ENCODE measurements around the gene XRCC1. TPM values are rescaled to one million over a fixed set of nuclear protein-coding genes. Genes with fewer than 3 reads are reported as not detected.

The XRCC1 gene
- total and polyA plus RNA-seq, 2 of the 4 experiments (the other 2 are of a cell fraction), result 12.5 to 21.3 TPM

DNA sequence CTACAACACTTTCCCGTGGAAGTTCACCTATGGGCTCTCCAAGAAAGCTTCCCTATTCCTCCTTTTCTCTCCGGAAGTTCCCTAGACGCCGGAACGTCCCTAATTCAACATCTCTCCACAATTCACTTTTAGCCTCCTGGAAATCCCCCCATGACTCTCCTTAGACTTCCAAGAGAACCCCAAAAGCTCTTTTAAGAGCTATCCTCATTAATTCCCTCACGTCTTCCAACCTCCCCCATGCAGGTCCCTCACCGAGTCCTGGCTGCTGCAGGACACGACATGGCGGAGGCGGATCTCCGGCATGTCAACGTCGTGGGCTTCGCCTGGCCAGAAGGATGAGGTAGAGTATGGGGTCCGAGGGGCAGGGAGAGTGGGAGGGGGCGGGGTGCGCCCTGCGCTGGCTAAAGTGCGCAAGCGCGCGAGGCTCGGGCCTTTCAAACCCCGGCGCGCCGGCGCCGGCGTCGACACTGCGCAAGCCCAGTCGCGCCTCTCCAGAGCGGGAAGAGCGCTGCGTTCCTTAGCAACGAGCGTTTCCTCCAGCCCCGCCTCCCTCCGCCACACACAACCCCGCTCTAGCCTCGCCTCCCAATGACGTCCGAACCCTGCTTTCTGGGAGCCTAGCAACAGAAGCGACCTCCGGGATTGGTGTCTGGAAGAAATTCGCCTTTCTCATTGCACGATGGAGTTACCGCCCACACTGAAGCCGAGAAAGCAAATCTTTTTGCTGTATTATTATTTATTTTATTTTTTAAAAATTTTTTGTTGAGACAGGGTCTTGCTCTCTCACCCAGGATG is at the start of gene XRCC1, which contains the start of gene PINLYP (continued):
- TF ChIP-seq, protein P1, sequence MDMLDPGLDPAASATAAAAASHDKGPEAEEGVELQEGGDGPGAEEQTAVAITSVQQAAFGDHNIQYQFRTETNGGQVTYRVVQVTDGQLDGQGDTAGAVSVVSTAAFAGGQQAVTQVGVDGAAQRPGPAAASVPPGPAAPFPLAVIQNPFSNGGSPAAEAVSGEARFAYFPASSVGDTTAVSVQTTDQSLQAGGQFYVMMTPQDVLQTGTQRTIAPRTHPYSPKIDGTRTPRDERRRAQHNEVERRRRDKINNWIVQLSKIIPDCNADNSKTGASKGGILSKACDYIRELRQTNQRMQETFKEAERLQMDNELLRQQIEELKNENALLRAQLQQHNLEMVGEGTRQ (IDR thresholded peaks at IDR 0.05; ENCODE audit: low read depth, low read length), result no peak
- no peak for TF ChIP-seq RAD21 (IDR thresholded peaks at IDR 0.05; ENCODE audit: low read length)
- TF ChIP-seq, protein P2, sequence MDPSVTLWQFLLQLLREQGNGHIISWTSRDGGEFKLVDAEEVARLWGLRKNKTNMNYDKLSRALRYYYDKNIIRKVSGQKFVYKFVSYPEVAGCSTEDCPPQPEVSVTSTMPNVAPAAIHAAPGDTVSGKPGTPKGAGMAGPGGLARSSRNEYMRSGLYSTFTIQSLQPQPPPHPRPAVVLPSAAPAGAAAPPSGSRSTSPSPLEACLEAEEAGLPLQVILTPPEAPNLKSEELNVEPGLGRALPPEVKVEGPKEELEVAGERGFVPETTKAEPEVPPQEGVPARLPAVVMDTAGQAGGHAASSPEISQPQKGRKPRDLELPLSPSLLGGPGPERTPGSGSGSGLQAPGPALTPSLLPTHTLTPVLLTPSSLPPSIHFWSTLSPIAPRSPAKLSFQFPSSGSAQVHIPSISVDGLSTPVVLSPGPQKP (IDR thresholded peaks at IDR 0.05; ENCODE audit: borderline replicate concordance, low read depth, low read length), result no peak
